HG02642 (cell line): Measurements from ENCODE around the gene RBMS2.
"Not testable (repeated sequence)": the region's sequence is repeated elsewhere in the genome, so short reads cannot be mapped to it uniquely, and the experiment has no call there.

Experiments used
- ATAC-seq: cut with Tn5 transposase; IDR thresholded peaks from one replicate; pipeline ENCODE4 v1.9.1; 2021; ENCODE audit warnings: mild to moderate bottlenecking; ENCODE audit not compliant: unreplicated experiment, poor library complexity

Gene RBMS2

GRCh38 chr12:56514014-56514318 is 7.7 kb upstream of the RBMS2 start:
- not testable (repeated sequence) for ATAC-seq

DNA sequence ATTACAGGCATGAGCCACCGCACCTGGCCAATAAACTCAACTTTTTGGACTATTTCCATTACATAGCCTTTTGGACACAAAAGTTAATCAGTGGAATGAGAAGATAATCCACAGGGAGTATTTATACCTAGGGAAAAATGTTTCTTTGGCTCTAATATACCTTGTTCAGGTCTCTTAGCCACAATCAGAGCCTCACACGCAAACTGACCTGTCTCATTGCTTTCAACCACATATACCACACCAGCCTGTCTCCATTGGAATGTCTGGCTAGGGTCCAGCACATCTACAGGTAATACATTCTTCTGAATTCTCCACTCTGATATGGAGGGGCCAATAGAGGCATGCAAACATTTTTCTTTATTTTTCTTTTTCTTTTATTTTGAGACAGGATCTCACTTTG is 3.8 kb upstream of the RBMS2 start:
- no peak for ATAC-seq

DNA sequence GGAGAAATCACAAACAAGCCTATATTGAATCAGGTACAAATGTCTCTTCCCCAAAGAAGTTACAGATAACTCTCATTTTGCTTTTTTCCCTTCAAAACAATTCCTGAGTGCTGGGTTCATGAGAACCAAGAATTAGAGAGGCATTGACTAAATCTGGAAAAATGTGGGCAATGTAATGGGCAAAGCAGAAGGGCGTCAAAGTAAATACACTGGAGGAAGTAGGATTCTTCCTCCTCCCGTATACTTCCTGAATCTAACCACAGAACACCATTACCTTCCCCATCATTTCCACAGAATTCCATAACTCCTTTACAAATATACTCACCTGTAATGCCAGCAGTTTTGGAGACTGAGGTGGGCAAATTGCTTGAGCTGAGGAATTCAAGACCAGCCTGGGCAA is 3.0 kb upstream of the RBMS2 start:
- no peak for ATAC-seq

GRCh38 chr12:56520048-56520447 is 1.6 kb upstream of the RBMS2 start:
- no peak for ATAC-seq

DNA sequence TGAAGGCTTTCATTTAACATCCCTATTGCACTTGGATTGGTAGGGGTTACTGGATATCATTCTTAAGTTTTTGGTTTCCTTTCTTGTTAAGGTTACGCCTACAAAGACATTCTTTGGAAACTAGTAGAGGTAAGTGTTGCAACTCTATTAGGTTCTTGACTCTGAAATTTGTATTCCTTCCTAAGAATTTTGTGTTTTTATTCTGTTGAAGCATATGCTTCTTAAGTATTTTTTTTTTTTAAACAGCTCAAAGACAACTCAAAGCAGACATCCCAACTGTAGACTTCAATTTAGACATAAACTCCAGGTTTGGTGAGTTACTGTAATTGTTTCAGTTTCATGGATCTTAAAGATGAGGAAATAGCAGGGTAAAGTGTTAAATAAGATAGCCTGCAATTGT is 1.1 kb upstream of the RBMS2 start:
- no peak for ATAC-seq

DNA sequence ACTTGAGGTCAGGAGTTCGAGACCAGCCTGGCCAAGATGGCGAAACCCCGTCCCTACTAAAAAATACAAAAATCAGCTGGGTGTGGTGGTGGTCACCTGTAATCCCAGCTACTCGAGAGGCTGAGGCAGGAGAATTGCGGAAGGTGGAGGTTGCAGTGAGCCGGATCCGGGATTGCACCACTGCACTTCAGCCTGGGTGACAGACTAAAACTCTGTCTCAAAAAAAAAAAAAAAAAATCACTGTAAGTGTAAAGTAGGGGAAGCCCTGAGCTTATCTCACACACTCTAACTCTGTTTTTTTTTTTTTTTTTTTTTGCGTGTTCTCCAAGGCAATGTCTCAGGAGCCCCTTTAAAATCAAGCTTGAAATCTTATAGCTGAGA is 421 bp upstream of the RBMS2 start:
- no peak for ATAC-seq

- ATAC-seq, result no peak
These were observed 982 bp downstream of the RBMS2 start for GRCh38 chr12:56522411-56523193.

DNA sequence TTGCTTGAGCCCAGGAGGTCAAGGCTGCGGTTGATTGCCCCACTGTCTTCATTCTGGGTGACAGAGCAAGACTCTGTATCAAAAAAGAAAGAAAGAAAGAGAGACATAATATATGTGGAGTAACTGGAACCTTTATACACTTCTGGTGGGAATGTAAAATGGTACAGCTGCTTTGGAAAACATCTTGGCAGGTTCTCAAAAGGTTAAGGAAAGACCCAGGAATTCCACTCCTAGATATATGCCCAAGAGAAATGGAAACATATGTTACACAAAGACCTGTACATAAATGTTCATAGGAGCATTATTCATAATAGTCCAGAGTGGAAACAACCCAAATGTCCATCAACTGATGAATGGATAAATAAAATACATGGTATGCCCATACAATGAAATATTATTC is 7.2 kb downstream of the RBMS2 start:
- ATAC-seq, result no peak

DNA sequence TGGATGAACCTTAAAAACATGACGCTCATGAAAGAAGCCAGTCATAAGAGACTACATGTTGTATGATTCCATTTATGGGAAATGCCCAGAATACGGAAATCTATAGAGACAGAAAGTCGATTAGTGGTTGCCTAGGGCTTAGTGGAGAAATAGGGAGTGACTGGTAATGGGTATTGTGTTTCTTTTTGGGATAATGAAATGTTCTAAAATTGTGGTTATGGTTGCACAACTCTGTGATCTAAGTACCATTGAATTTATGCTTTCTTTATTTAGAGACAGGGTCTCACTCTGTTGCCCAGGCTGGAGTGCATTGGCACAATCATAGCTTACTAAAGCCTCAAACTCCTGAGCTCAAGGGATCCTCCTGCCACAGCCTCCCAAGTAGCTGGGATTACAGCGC is 8.0 kb downstream of the RBMS2 start:
- ATAC-seq, result no peak

GRCh38 chr12:56530390-56531055 is 8.9 kb downstream of the RBMS2 start:
- ATAC-seq, result no peak

DNA sequence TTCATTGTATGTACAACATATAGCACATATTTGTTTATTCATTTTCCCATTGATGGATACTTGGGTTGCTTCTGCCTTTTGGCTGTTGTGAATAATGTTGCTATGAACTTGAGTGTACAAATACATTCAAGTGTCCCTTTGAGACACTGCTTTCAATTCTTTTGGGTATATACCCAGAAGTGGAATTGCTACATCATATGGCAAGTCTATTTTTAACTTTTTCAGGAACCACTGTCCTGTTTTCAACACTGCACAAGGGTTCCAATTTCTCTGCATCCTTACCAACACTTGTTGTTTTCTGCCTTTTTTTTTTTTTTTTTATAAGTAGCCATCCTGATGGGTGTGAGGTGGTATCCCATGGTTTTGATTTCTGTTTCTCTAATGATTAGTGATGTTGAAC is 15.9 kb downstream of the RBMS2 start:
- ATAC-seq, result no peak

GRCh38 chr12:56541631-56542030 is 20.0 kb downstream of the RBMS2 start:
- no peak for ATAC-seq

DNA sequence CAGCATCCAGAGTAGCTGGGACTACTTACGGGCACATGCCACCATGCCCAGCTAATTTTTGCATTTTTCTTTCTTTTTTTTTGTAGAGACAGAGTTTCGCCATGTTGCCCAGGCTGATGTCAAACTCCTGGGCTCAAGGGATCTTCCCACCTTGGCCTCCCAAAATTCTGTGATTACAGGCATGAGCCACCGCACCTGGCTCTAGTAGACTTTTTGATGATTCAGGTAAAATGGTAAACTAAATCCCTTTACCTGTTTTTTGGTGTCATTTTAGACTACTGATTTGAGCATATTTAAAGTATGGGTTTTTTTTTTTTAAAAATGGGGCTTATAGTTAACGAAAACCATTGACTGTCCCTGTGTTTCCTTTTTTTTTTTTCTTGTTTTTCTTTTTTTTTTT is 20.5 kb downstream of the RBMS2 start:
- ATAC-seq, result no peak

DNA sequence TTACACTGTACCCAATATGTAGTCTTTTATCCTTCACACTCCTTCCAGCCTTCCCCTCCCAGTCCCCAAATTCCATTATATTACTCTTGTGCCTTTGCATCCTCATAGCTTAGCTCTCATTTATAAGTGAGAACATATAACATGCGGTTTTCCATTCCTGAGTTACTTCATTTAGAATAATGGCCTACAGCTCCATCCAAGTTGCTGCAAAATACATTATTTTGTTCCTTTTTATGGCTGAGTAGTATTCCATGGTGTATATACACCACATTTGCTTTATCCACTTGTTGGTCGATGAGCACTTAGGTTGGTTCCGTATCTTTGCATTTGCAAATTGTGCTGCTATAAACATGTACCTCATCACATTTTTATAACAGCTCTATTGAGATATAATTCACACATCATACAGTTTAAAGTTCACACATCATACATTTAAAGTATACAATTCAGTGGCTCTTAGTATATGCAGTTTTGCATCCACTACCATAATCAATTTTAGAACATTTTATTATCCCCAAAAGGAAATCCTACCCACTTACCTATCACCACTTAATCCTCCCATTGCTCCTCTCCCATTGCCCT is 23.5 kb downstream of the RBMS2 start:
- ATAC-seq, result no peak

GRCh38 chr12:56546680-56547079 is 25.1 kb downstream of the RBMS2 start:
- ATAC-seq, result no peak

DNA sequence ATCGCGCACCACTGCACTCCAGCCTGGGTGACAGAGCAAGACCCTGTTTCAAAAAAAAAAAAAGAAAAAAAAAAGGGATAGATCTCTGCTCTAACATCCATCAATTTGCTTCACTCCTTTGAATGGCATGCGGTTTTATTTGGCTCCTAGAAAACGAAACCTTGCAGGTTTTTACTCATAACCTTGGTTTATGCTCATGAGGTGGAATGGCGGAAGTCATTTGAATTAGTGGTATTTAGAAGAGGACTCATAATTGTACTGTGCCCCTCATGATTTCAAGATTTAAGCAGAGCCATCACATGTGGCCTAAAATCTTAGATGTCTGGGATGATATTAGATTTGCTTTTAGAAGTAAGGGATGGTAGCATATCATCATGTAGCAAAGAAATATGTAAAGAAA is 29.4 kb downstream of the RBMS2 start:
- no peak for ATAC-seq

DNA sequence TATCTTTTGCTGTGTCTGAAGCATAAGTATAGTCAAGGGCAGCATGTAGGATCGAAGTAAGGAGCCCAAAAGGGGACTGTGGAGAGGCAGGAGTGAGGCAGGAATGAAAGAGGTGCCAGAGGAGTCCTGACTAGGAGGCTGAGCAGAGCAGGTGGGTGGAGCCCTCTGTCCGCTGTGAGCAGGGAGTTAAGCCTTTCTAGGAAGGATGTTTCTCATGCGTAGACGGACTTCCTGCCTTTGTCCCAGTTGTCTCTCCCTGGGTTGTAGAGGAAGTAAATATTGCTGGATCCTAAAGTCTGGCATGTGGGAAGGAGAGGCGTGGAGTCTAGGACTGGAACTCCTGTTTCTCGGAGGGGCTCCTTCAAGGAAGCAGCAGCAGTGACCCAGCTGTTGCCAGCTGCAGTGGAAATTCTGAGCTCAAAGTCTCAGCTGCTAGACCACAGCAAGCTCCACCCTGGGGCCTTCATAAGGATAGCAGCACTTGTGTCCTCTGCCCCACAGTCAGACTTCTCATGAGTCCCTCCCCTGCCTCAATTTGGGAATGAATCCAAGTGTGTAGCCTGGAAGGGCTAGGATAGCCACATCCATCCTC is 44.0 kb downstream of the RBMS2 start:
- peak; percentile 75 for ATAC-seq

DNA sequence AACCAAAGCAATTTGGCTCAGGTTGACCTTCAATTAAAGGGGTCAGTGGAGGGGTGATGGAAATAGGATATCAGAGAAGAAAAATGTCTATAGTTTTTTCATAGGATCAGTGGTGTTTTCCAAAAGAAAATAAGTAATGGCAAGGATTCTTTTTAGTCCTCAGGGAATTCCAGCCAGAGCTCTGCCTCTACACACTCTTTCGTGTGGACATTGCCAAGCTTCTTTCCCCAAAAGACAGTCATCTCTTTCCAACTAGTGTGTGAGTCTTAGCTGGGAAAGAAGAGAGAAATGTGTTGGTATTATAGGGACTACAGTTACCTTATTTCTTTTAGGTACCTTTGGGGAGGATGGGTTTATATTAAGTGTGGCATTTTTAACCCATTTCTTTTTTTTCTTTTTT is 46.5 kb downstream of the RBMS2 start:
- ATAC-seq, result no peak

DNA sequence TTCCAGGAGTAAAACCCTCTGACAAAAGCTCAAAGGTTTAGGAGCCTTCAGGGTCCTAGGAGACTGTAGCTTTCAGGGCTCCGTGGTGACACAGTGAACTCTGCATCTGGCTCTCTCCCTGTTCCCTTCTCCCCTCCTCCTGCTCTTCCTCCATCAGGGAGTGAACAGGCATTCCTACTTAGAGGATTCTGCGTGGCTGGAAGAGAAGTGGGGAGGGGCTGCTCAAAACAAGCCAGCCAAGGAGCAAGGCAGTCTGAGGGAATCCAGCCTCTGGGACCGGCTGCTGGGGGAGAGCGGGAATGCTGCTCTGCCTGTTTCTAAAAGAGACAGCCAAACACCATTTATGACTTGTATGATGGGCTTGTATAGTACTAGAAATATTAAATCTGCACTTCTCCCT is 49.5 kb downstream of the RBMS2 start:
- ATAC-seq, result no peak

- ATAC-seq, result no peak
These were observed 50.7 kb downstream of the RBMS2 start for GRCh38 chr12:56572288-56572687.

- no peak for ATAC-seq
These were observed 52.6 kb downstream of the RBMS2 start for GRCh38 chr12:56574210-56574609.

- ATAC-seq, result not testable (repeated sequence)
These were observed 55.6 kb downstream of the RBMS2 start for GRCh38 chr12:56577248-56577647.
